GM23338 (cell line): ENCODE results near the gene RBKS.

Experiments
- CREB1 ChIP-seq: fragments of 250-450 bp; sonication (Bioruptor Pico); IDR thresholded peaks from 2 replicates; pipeline ENCODE4 v1.5.0; 2020; ENCODE audit warnings: low read depth, mild to moderate bottlenecking, moderate library complexity
- CTCF ChIP-seq, 2 experiments: fragments of 200-600 bp in 1 of 2; sonication (generic) in 1 of 2; conservative IDR thresholded peaks; 2 replicates each; pipeline versions ENCODE4 v1.5.1 to v1.6.1; 2016 to 2017; ENCODE audit warnings: antibody characterized with exemption in 2 of 2, low read depth in 2 of 2, mild to moderate bottlenecking in 2 of 2, moderate library complexity in 1 of 2
- EZH2 ChIP-seq: fragments of 200-600 bp; sonication (generic); IDR thresholded peaks from one replicate; pipeline ENCODE4 v1.8.0; 2017; ENCODE audit warnings: antibody characterized with exemption, mild to moderate bottlenecking, low read depth; ENCODE audit not compliant: unreplicated experiment
- EZH2phosphoT487 ChIP-seq: fragments of 200-600 bp; sonication (generic); IDR thresholded peaks from one replicate; pipeline ENCODE4 v1.8.1; 2018; ENCODE audit warnings: antibody characterized with exemption; ENCODE audit not compliant: unreplicated experiment
- JUNB ChIP-seq: IDR thresholded peaks from one replicate; pipeline ENCODE4 v1.6.1; 2016; ENCODE audit warnings: antibody characterized with exemption; ENCODE audit not compliant: unreplicated experiment
- POLR2AphosphoS5 ChIP-seq: IDR thresholded peaks from 2 replicates; pipeline ENCODE4 v1.6.1; 2016; ENCODE audit warnings: antibody characterized with exemption, low read depth
- TF ChIP-seq, protein P1 (sequence below): IDR thresholded peaks from one replicate; pipeline ENCODE4 v1.6.1; 2018; ENCODE audit warnings: antibody characterized with exemption; ENCODE audit not compliant: unreplicated experiment
- TF ChIP-seq, protein P2 (sequence below): fragments of 250-450 bp; sonication (Bioruptor Pico); IDR thresholded peaks from 2 replicates; pipeline ENCODE4 v1.5.0; 2020; ENCODE audit warnings: mild to moderate bottlenecking, moderate library complexity

DNA sequence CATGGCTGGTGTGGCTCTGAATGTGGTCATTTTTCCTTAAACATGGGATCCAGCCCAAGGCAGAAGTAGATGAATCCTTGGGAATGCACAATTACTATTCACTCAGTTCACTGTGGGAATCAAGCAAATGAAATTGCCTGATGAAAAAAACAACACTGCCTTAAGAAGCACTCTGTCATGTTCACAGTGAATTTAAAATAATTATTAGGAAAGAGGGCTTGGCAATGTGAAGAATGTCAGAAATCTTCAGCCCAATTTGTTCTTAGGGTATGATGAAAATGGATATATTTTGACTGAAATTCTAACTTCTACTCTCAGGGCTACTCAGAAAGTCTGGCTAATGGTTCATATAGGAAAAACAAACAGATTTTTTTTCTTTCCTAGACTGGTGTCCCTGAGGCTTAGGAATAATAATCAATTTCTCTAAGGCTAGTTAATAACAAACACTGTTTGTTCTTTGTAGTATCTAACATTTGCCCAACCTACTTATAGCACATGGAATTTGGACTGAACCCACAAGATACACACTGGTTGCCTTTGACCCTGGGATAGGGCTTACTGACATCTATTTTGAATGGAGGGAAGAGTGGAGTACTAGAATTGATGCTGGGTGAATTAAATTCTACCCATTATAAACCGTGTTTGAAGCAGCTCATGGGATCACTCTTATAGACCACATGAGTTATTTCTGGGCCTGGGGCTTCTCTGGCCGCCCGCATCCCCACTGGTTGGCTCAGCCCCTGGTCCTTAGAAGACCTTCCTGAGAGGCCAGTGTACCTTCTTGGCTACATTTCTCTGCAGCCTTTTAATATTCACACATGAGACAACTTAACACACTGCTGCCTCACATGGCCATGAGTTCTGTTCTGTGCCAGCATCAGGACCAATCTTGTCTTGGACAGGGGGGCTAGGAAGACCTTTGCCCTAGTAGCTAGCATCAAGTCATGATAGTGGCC lies 127.0 kb downstream of the RBKS start:
- TF ChIP-seq, protein P1, sequence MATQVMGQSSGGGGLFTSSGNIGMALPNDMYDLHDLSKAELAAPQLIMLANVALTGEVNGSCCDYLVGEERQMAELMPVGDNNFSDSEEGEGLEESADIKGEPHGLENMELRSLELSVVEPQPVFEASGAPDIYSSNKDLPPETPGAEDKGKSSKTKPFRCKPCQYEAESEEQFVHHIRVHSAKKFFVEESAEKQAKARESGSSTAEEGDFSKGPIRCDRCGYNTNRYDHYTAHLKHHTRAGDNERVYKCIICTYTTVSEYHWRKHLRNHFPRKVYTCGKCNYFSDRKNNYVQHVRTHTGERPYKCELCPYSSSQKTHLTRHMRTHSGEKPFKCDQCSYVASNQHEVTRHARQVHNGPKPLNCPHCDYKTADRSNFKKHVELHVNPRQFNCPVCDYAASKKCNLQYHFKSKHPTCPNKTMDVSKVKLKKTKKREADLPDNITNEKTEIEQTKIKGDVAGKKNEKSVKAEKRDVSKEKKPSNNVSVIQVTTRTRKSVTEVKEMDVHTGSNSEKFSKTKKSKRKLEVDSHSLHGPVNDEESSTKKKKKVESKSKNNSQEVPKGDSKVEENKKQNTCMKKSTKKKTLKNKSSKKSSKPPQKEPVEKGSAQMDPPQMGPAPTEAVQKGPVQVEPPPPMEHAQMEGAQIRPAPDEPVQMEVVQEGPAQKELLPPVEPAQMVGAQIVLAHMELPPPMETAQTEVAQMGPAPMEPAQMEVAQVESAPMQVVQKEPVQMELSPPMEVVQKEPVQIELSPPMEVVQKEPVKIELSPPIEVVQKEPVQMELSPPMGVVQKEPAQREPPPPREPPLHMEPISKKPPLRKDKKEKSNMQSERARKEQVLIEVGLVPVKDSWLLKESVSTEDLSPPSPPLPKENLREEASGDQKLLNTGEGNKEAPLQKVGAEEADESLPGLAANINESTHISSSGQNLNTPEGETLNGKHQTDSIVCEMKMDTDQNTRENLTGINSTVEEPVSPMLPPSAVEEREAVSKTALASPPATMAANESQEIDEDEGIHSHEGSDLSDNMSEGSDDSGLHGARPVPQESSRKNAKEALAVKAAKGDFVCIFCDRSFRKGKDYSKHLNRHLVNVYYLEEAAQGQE = no peak
- no peak for TF ChIP-seq CTCF (conservative IDR thresholded peaks at IDR 0.05; ENCODE audit: low read depth in 2 of 2)
- TF ChIP-seq EZH2 = no peak
- TF ChIP-seq EZH2phosphoT487 = no peak
- TF ChIP-seq CREB1 (CRISPR knock-in tag) = no peak
- TF ChIP-seq POLR2AphosphoS5 = no peak
- TF ChIP-seq, protein P2, sequence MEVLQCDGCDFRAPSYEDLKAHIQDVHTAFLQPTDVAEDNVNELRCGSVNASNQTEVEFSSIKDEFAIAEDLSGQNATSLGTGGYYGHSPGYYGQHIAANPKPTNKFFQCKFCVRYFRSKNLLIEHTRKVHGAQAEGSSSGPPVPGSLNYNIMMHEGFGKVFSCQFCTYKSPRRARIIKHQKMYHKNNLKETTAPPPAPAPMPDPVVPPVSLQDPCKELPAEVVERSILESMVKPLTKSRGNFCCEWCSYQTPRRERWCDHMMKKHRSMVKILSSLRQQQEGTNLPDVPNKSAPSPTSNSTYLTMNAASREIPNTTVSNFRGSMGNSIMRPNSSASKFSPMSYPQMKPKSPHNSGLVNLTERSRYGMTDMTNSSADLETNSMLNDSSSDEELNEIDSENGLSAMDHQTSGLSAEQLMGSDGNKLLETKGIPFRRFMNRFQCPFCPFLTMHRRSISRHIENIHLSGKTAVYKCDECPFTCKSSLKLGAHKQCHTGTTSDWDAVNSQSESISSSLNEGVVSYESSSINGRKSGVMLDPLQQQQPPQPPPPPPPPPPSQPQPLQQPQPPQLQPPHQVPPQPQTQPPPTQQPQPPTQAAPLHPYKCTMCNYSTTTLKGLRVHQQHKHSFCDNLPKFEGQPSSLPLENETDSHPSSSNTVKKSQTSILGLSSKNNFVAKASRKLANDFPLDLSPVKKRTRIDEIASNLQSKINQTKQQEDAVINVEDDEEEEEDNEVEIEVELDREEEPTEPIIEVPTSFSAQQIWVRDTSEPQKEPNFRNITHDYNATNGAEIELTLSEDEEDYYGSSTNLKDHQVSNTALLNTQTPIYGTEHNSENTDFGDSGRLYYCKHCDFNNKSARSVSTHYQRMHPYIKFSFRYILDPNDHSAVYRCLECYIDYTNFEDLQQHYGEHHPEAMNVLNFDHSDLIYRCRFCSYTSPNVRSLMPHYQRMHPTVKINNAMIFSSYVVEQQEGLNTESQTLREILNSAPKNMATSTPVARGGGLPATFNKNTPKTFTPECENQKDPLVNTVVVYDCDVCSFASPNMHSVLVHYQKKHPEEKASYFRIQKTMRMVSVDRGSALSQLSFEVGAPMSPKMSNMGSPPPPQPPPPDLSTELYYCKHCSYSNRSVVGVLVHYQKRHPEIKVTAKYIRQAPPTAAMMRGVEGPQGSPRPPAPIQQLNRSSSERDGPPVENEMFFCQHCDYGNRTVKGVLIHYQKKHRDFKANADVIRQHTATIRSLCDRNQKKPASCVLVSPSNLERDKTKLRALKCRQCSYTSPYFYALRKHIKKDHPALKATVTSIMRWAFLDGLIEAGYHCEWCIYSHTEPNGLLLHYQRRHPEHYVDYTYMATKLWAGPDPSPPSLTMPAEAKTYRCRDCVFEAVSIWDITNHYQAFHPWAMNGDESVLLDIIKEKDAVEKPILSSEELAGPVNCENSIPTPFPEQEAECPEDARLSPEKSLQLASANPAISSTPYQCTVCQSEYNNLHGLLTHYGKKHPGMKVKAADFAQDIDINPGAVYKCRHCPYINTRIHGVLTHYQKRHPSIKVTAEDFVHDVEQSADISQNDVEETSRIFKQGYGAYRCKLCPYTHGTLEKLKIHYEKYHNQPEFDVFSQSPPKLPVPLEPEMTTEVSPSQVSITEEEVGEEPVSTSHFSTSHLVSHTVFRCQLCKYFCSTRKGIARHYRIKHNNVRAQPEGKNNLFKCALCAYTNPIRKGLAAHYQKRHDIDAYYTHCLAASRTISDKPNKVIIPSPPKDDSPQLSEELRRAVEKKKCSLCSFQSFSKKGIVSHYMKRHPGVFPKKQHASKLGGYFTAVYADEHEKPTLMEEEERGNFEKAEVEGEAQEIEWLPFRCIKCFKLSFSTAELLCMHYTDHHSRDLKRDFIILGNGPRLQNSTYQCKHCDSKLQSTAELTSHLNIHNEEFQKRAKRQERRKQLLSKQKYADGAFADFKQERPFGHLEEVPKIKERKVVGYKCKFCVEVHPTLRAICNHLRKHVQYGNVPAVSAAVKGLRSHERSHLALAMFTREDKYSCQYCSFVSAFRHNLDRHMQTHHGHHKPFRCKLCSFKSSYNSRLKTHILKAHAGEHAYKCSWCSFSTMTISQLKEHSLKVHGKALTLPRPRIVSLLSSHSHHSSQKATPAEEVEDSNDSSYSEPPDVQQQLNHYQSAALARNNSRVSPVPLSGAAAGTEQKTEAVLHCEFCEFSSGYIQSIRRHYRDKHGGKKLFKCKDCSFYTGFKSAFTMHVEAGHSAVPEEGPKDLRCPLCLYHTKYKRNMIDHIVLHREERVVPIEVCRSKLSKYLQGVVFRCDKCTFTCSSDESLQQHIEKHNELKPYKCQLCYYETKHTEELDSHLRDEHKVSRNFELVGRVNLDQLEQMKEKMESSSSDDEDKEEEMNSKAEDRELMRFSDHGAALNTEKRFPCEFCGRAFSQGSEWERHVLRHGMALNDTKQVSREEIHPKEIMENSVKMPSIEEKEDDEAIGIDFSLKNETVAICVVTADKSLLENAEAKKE = no peak
- TF ChIP-seq JUNB = no peak
